HG03432 (cell line): ENCODE measurements around the gene BLM.
"Not testable (repeated sequence)": the region's sequence is repeated elsewhere in the genome, so short reads cannot be mapped to it uniquely, and the experiment has no call there.

ENCODE experiments used
- ATAC-seq: cut with Tn5 transposase; IDR thresholded peaks from one replicate; pipeline ENCODE4 v1.9.1; 2021; ENCODE audit warnings: mild to moderate bottlenecking, moderate library complexity; ENCODE audit not compliant: unreplicated experiment

Gene BLM

GRCh38 chr15:90818251-90819210 is 101.4 kb downstream of the BLM start:
- ATAC-seq, result peak; percentile 73

- no peak for ATAC-seq
These were observed 102.2 kb downstream of the BLM start for GRCh38 chr15:90819390-90819789.

- no peak for ATAC-seq
These were observed 102.7 kb downstream of the BLM start for GRCh38 chr15:90819850-90820249.

GRCh38 chr15:90820481-90820880 is 103.3 kb downstream of the BLM start:
- ATAC-seq, result no peak

GRCh38 chr15:90822204-90822955 is 105.2 kb downstream of the BLM start:
- ATAC-seq, result no peak

GRCh38 chr15:90823455-90823974 is 106.4 kb downstream of the BLM start:
- no peak for ATAC-seq

- ATAC-seq, result not testable (repeated sequence)
These were observed 108.2 kb downstream of the BLM start for GRCh38 chr15:90825115-90825899.

GRCh38 chr15:90826206-90826885 is 109.2 kb downstream of the BLM start:
- ATAC-seq, result not testable (repeated sequence)

GRCh38 chr15:90826886-90827435 is 109.8 kb downstream of the BLM start:
- no peak for ATAC-seq

GRCh38 chr15:90828111-90828510 is 111.0 kb downstream of the BLM start:
- ATAC-seq, result no peak

- no peak for ATAC-seq
These were observed 112.0 kb downstream of the BLM start for GRCh38 chr15:90829126-90829525.

GRCh38 chr15:90829942-90830440 is 112.8 kb downstream of the BLM start:
- ATAC-seq, result peak; percentile 64

GRCh38 chr15:90834626-90835025 is 117.5 kb downstream of the BLM start:
- ATAC-seq, result no peak

- no peak for ATAC-seq
These were observed 119.2 kb downstream of the BLM start for GRCh38 chr15:90836296-90836871.

GRCh38 chr15:90837094-90837493 is 119.9 kb downstream of the BLM start:
- no peak for ATAC-seq

GRCh38 chr15:90838139-90838538 is 121.0 kb downstream of the BLM start:
- peak; percentile 50 for ATAC-seq

GRCh38 chr15:90838544-90838943 is 121.4 kb downstream of the BLM start:
- no peak for ATAC-seq

GRCh38 chr15:90839187-90840071 is 122.3 kb downstream of the BLM start:
- ATAC-seq, result peak; percentile 82
